Heart right ventricle (tissue), 16 donors: ENCODE measurements around the gene RPL37. TPM values are rescaled to one million over a fixed set of nuclear protein-coding genes. Genes with fewer than 3 reads are reported as not detected.
"Not testable (repeated sequence)": the region's sequence is repeated elsewhere in the genome, so short reads cannot be mapped to it uniquely, and the experiment has no call there.

ENCODE experiments used
- ATAC-seq, 8 donors: fragments of 200-7000 bp; cut with Tn5 transposase; one replicate each; pipeline ENCODE4 v1.9.1; 2020; ENCODE audit warnings: mild to moderate bottlenecking in 8 of 8, moderate library complexity in 8 of 8, moderate number of reproducible peaks in 1 of 8
- DNase-seq, 2 donors: peaks; one replicate each; pipeline ENCODE4 v3.0.0-alpha.2; 2020
- H3K27ac ChIP-seq, 10 donors: fragments of 200-600 bp; sonication (generic) in 2 of 10; one replicate each; pipeline versions ENCODE4 v1.5.0 to v1.8.0; 2020 to 2022; ENCODE audit warnings: mild to moderate bottlenecking in 3 of 10
- H3K27me3 ChIP-seq, 7 donors: fragments of 200-600 bp; one replicate each; pipeline ENCODE4 v1.8.0; 2021 to 2022; ENCODE audit warnings: mild to moderate bottlenecking in 2 of 7
- H3K36me3 ChIP-seq, 9 donors: fragments of 200-600 bp; sonication (generic) in 1 of 9; one replicate each; pipeline versions ENCODE4 v1.5.0 to v1.8.0; 2020 to 2022; ENCODE audit warnings: mild to moderate bottlenecking in 2 of 9
- H3K4me1 ChIP-seq, 9 donors: fragments of 200-600 bp; sonication (generic) in 1 of 9; one replicate each; pipeline versions ENCODE4 v1.5.0 to v1.8.0; 2020 to 2022; ENCODE audit warnings: mild to moderate bottlenecking in 4 of 9
- H3K4me3 ChIP-seq, 10 donors: fragments of 200-600 bp; sonication (generic) in 2 of 10; one replicate each; pipeline versions ENCODE4 v1.5.0 to v1.8.0; 2020 to 2022; ENCODE audit warnings: mild to moderate bottlenecking in 7 of 10, moderate library complexity in 2 of 10
- H3K9me3 ChIP-seq, 11 donors: fragments of 200-600 bp in 10 of 11; sonication (generic) in 2 of 11; one replicate each; pipeline versions ENCODE4 v1.5.0 to v1.8.0; 2013 to 2022; ENCODE audit warnings: mild to moderate bottlenecking in 2 of 11, control low read depth in 1 of 11, moderate library complexity in 1 of 11
- CTCF ChIP-seq, 9 donors: fragments of 200-600 bp; sonication (generic) in 2 of 9; IDR thresholded peaks; one replicate each; pipeline versions ENCODE4 v1.5.0 to v1.8.0; 2021 to 2022; ENCODE audit warnings: antibody characterized with exemption in 9 of 9, mild to moderate bottlenecking in 5 of 9, moderate library complexity in 1 of 9
- WGBS, 2 donors: extraction: QIAGEN DNeasy Blood & Tissue Kit; methylation state at CpG; one replicate each; pipeline ENCODE4 v1.1.7; 2013; ENCODE audit warnings: inconsistent platforms in 1 of 2; 5-methylcytosine and 5-hydroxymethylcytosine counted together
- intact Hi-C, 10 donors: fragments of 100-400 bp; cut with DNase I; formaldehyde crosslinking; loops; one replicate each; pipeline versions ENCODE4 v1.11.1 to v1.14.2; 2022
- polyA plus RNA-seq, 2 donors: library from polyadenylated mRNA; stranded (reverse); fragments of 200-250 nt; gene quantifications; one replicate each; pipeline ENCODE4 v1.2.3, GENCODE V29; 2013
- total RNA-seq, 10 donors: library from RNA; stranded (reverse); fragmentation: NEBNext Ultra II Directional in 3 of 10; extraction: Animal tissue kit (Norgen Biotek cat#: 25700) in 3 of 10; gene quantifications; one replicate each; pipeline versions ENCODE4 v1.2.1 to v1.2.4, GENCODE V29; 2021 to 2023
- donor health status: Arrhythmogenic right ventricular cardiomyopathy.
- donor health status: ischemic (EF 13 %, LVEDD 7.1; RV severe dilation, severe dysfunction).
- donor health status: healthy with polysubstance abuse.
- donor health status: DM: no; HTN: yes; CAD: no.
- donor health status: DM: no; HTN: no; CAD: no.
- donor health status: ischemic (EF 25% LVEDD 6.9; RV normal size, moderate dysfunction).
- donor health status: ischemic (EF 25% LVEDD 5.7; RV mildly dilated, moderate dysfunction).
- donor health status: healthy.
- donor health status: DM: yes; HTN: yes; CAD: no.
- donor health status: Ischemic cardiomyopathy.
- donor health status: ischemic (EF 35%, LVEDD 5.7; RV mildly dilated, moderate dysfunction).
- donor health status: nonischemic (EF 11% LVEDD 7.7; RV severe dilation, severe dysfunction).
- donor health status: DM: yes; HTN: yes; CAD: no.
- donor health status: PGD.
- donor health status: ischemic (EF 29% LVEDD 5.4; RV normal size, mild dysfunction).
- donor health status: nonischemic (EF 23%, LVEDD 6.1; RV moderate dilation, normal function).

RPL37 gene
- total and polyA plus RNA-seq, 12 donors = 530 to 1,864 (median 597) TPM

GRCh38 chr5:40871177-40871576 is 36.2 kb upstream of the RPL37 start:
- H3K9me3 ChIP-seq = no peaks in the 10 kb centered on the region
- no peak overlapping the region for H3K27ac ChIP-seq
- no peak for DNase-seq
- intact Hi-C loops = loop anchor here in 6 of 10 donors (10.0 kb wide), 4 partner anchors 116 to 1296 kb away; partner anchors contain the start of gene TTC33 (in 1 of the 6)
- H3K36me3 ChIP-seq = no peaks in the 10 kb centered on the region
- no peak for TF ChIP-seq CTCF (IDR thresholded peaks at IDR 0.05)
- no peaks in the 10 kb centered on the region for H3K27me3 ChIP-seq
- no peaks in the 10 kb centered on the region for H3K4me1 ChIP-seq
- no peak for ATAC-seq
- H3K4me3 ChIP-seq = no peak overlapping the region
- 76 to 79% methylated on average over 4 of the region's 4 CpGs for WGBS, 2 donors

GRCh38 chr5:40869384-40869783 is 34.4 kb upstream of the RPL37 start:
- no peaks in the 10 kb centered on the region for H3K4me1 ChIP-seq
- no peak for TF ChIP-seq CTCF (IDR thresholded peaks at IDR 0.05)
- ATAC-seq = no peak
- no peak overlapping the region for H3K27ac ChIP-seq
- no peaks in the 10 kb centered on the region for H3K27me3 ChIP-seq
- H3K4me3 ChIP-seq = no peak overlapping the region
- H3K9me3 ChIP-seq = peaks cover 0 to 14% (median 0%) of the 10 kb centered on the region in 11 donors
- WGBS, 2 donors = 84 to 88% methylated on average over 1 of the region's 1 CpG
- H3K36me3 ChIP-seq = no peaks in the 10 kb centered on the region
- no peak for DNase-seq
- intact Hi-C loops = no loop called here

GRCh38 chr5:40866844-40867243 is 31.8 kb upstream of the RPL37 start:
- no peaks in the 10 kb centered on the region for H3K4me1 ChIP-seq
- intact Hi-C loops = no loop called here

GRCh38 chr5:40865004-40865403 is 30.0 kb upstream of the RPL37 start:
- intact Hi-C loops, H3K4me1 ChIP-seq, H3K4me3 ChIP-seq, H3K27ac ChIP-seq, DNase-seq, ATAC-seq, H3K36me3 ChIP-seq, H3K27me3 ChIP-seq: not testable (repeated sequence)
- WGBS, 2 donors = 94 to 96% methylated on average over 5 of the region's 5 CpGs
- peaks cover 0 to 23% (median 2%) of the 10 kb centered on the region in 11 donors for H3K9me3 ChIP-seq

More at GRCh38 chr5:40866844-40867243, 31.8 kb upstream of the RPL37 start:
- DNase-seq = no peak
- TF ChIP-seq CTCF (IDR thresholded peaks at IDR 0.05) = no peak
- H3K27me3 ChIP-seq = no peaks in the 10 kb centered on the region
- no peak overlapping the region for H3K27ac ChIP-seq
- peaks cover 0 to 23% (median 2%) of the 10 kb centered on the region in 11 donors for H3K9me3 ChIP-seq
- 79 to 84% methylated on average over 5 of the region's 5 CpGs for WGBS, 2 donors
- no peak overlapping the region for H3K4me3 ChIP-seq
- ATAC-seq = no peak
- no peaks in the 10 kb centered on the region for H3K36me3 ChIP-seq

- ATAC-seq = no peak
- Histone ChIP-seq H3K36me3 (peaks cover 0 to 6% (median 0%) of the 10 kb centered on the region in 9 donors), H3K27ac (no peak overlapping the region), H3K4me3 (no peak overlapping the region), H3K4me1 (no peaks in the 10 kb centered on the region), H3K27me3 (no peaks in the 10 kb centered on the region), H3K9me3 (peaks cover 0 to 25% (median 2%) of the 10 kb centered on the region in 11 donors)
- DNase-seq = no peak
- intact Hi-C loops = no loop called here
- TF ChIP-seq CTCF (IDR thresholded peaks at IDR 0.05) = no peak
Observed at GRCh38 chr5:40860711-40861110, 25.7 kb upstream of the RPL37 start.
